Stimulated activated CD8-positive, alpha-beta memory T cell treated with anti-CD3 and anti-CD28 coated beads, Interleukin-7, amount 100 ng/mL, for 24 hours (primary cell): ENCODE data around the gene CRIP2.

Source experiments
- DNase-seq: peaks from one replicate; pipeline ENCODE4 v3.0.0-alpha.2; 2020; ENCODE audit warnings: low read depth

Gene CRIP2

GRCh38 chr14:105476831-105477659 is 2.4 kb downstream of the CRIP2 start:
- DNase-seq = no peak

GRCh38 chr14:105477660-105478397 is 3.2 kb downstream of the CRIP2 start:
- DNase-seq = no peak

GRCh38 chr14:105478398-105479251 is 4.0 kb downstream of the CRIP2 start:
- no peak for DNase-seq

GRCh38 chr14:105479431-105480158 is 5.0 kb downstream of the CRIP2 start:
- no peak for DNase-seq

GRCh38 chr14:105480199-105480746 is 5.7 kb downstream of the CRIP2 start:
- no peak for DNase-seq

- DNase-seq = peak; percentile 83
Measured at GRCh38 chr14:105480807-105481801, 6.5 kb downstream of the CRIP2 start.

GRCh38 chr14:105481886-105482457 is 7.4 kb downstream of the CRIP2 start:
- peak; percentile 76 for DNase-seq

GRCh38 chr14:105482486-105483110 is 8.0 kb downstream of the CRIP2 start:
- DNase-seq = no peak

GRCh38 chr14:105483300-105484068 is 8.9 kb downstream of the CRIP2 start:
- no peak for DNase-seq

- no peak for DNase-seq
Measured at GRCh38 chr14:105484069-105484996, 9.7 kb downstream of the CRIP2 start.

- no peak for DNase-seq
Measured at GRCh38 chr14:105484997-105485393, 10.4 kb downstream of the CRIP2 start.

- DNase-seq = no peak
Measured at GRCh38 chr14:105485739-105486162, 11.1 kb downstream of the CRIP2 start.

GRCh38 chr14:105486163-105486973 is 11.7 kb downstream of the CRIP2 start, which contains the start of gene CRIP1:
CRIP1 (plus strand) TSS chr14:105486886; CDS start chr14:105487260, 374 bp downstream.
- no peak for DNase-seq

GRCh38 chr14:105486974-105487448 is 12.4 kb downstream of the CRIP2 start:
- DNase-seq = no peak

- DNase-seq = no peak
Measured at GRCh38 chr14:105487449-105487985, 12.9 kb downstream of the CRIP2 start.
